Loucy (cell line): ENCODE measurements around the gene CPPED1.

Source experiments
- H2AFZ ChIP-seq: fragments of 200-600 bp; sonication (generic); 2 replicates; pipeline ENCODE4 v1.6.0; 2016; ENCODE audit warnings: antibody characterized with exemption, mild to moderate bottlenecking, low read length, moderate library complexity
- H3F3A ChIP-seq: fragments of 200-600 bp; 2 replicates; pipeline ENCODE4 v1.6.0; 2016; ENCODE audit warnings: antibody characterized with exemption, low read depth, mild to moderate bottlenecking
- H3K27me3 ChIP-seq: fragments of 200-600 bp; sonication (generic); 2 replicates; pipeline ENCODE4 v1.6.1; 2014; ENCODE audit warnings: low read length, mild to moderate bottlenecking; ENCODE audit not compliant: insufficient read depth, poor library complexity, severe bottlenecking
- H3K36me3 ChIP-seq: fragments of 200-600 bp; sonication (generic); 2 replicates; pipeline ENCODE4 v1.6.1; 2016; ENCODE audit warnings: low read length; ENCODE audit not compliant: insufficient read depth
- H3K4me1 ChIP-seq: fragments of 200-600 bp; sonication (generic); 2 replicates; pipeline ENCODE4 v1.5.1; 2014; ENCODE audit warnings: low read length, mild to moderate bottlenecking; ENCODE audit not compliant: insufficient read depth, poor library complexity, severe bottlenecking
- H3K4me2 ChIP-seq: fragments of 200-600 bp; sonication (generic); 2 replicates; pipeline ENCODE4 v1.6.0; 2014; ENCODE audit warnings: antibody characterized with exemption, low read length, low read depth, mild to moderate bottlenecking; ENCODE audit not compliant: poor library complexity, severe bottlenecking
- H3K4me3 ChIP-seq: fragments of 200-600 bp; sonication (generic); 2 replicates; pipeline ENCODE4 v1.5.1; 2014; ENCODE audit warnings: low read length, mild to moderate bottlenecking, mixed read lengths; ENCODE audit not compliant: poor library complexity, severe bottlenecking
- H3K79me2 ChIP-seq: fragments of 200-600 bp; sonication (generic); 2 replicates; pipeline ENCODE4 v1.6.1; 2014; ENCODE audit warnings: low read length; ENCODE audit not compliant: insufficient read depth
- H3K9ac ChIP-seq: fragments of 200-600 bp; sonication (generic); 2 replicates; pipeline ENCODE4 v1.6.0; 2014; ENCODE audit warnings: mild to moderate bottlenecking, low read depth, low read length, moderate library complexity; ENCODE audit not compliant: poor library complexity, severe bottlenecking
- H3K9me2 ChIP-seq: fragments of 200-600 bp; sonication (generic); replicated peaks from 2 replicates; pipeline ENCODE4 v1.6.1; 2016; ENCODE audit warnings: low read depth, low read length, mixed read lengths
- H3K9me3 ChIP-seq: fragments of 200-600 bp; sonication (generic); 2 replicates; pipeline ENCODE4 v1.6.1; 2014; ENCODE audit warnings: mild to moderate bottlenecking, antibody characterized with exemption, low read length, low read depth; ENCODE audit not compliant: insufficient read depth
- H4K20me1 ChIP-seq: fragments of 200-600 bp; sonication (generic); 2 replicates; pipeline ENCODE4 v1.6.0; 2014; ENCODE audit warnings: antibody characterized with exemption, low read length, mild to moderate bottlenecking; ENCODE audit not compliant: insufficient read depth, poor library complexity, severe bottlenecking
- EZH2phosphoT487 ChIP-seq: fragments of 200-600 bp; IDR thresholded peaks from 2 replicates; pipeline ENCODE4 v1.6.1; 2018; ENCODE audit warnings: antibody characterized with exemption, mild to moderate bottlenecking, moderate library complexity, borderline replicate concordance
- TF ChIP-seq, protein P1 (sequence below): fragments of 200-600 bp; sonication (generic); conservative IDR thresholded peaks from 2 replicates; pipeline ENCODE4 v1.5.1; 2014; ENCODE audit warnings: mild to moderate bottlenecking, antibody characterized with exemption, low read length

The CPPED1 gene

DNA sequence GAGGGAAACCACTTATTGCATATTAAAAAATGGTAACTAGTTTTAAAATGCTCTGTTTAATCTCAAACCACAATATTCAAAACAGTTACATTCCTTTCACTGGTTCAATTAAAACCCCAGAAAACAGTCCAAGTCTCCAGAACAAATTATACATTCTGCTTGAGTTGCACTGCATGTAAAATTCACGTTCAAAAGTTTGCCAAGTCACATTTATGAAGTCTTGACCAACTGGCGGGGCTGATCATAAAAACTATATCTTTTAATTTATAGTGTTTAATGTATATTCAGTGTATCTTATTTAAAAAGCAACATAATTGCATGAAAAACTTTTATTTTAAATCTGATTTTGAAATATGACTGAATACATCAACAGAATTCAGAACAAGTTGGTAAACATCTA is 25.0 kb downstream of the CPPED1 start:
- no peak overlapping the region for H3K4me2 ChIP-seq
- H3K4me3 ChIP-seq = no peak overlapping the region
- no peak overlapping the region for H3K9ac ChIP-seq
- H2AFZ ChIP-seq = no peak overlapping the region
- H3K9me3 ChIP-seq = no peaks in the 10 kb centered on the region
- no peaks in the 10 kb centered on the region for H3K36me3 ChIP-seq
- no peaks in the 10 kb centered on the region for H3K4me1 ChIP-seq
- no peaks in the 10 kb centered on the region for H3K9me2 ChIP-seq
- no peaks in the 10 kb centered on the region for H3K27me3 ChIP-seq
- TF ChIP-seq, protein P1, sequence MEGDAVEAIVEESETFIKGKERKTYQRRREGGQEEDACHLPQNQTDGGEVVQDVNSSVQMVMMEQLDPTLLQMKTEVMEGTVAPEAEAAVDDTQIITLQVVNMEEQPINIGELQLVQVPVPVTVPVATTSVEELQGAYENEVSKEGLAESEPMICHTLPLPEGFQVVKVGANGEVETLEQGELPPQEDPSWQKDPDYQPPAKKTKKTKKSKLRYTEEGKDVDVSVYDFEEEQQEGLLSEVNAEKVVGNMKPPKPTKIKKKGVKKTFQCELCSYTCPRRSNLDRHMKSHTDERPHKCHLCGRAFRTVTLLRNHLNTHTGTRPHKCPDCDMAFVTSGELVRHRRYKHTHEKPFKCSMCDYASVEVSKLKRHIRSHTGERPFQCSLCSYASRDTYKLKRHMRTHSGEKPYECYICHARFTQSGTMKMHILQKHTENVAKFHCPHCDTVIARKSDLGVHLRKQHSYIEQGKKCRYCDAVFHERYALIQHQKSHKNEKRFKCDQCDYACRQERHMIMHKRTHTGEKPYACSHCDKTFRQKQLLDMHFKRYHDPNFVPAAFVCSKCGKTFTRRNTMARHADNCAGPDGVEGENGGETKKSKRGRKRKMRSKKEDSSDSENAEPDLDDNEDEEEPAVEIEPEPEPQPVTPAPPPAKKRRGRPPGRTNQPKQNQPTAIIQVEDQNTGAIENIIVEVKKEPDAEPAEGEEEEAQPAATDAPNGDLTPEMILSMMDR = no peak
- no peak for TF ChIP-seq EZH2phosphoT487
- no peaks in the 10 kb centered on the region for H3F3A ChIP-seq
- H3K79me2 ChIP-seq = no peaks in the 10 kb centered on the region
- no peaks in the 10 kb centered on the region for H4K20me1 ChIP-seq

DNA sequence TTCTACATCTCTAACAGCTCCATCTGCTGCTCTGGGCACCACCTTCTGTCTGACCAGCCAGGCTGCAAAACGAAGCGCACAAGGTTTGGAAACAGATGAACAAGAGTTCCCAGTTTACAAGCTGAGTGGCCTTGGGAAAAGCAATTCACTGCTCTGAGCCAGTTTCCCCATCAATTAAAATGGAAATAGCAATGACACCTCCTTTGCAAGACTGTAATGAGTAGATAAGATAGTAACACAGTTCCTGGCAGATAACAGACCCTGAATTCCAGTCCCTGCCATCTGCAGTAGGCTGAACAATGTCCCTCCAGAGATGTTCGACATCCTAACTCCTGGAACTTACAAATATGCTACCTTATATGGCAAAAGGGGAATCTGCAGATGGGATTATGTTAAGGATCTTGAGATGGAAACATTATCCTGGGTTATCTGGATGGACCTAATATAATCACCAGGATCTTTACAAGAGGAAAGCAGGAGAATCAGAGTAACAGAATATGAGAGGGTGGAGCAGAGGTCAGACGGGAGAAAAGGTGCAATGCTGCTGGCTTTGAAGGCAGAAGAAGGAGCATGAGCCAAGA is 27.9 kb downstream of the CPPED1 start:
- Histone ChIP-seq H2AFZ (no peak overlapping the region), H3K4me2 (no peak overlapping the region), H3K9ac (no peak overlapping the region), H3K27me3 (no peaks in the 10 kb centered on the region), H3K9me3 (no peaks in the 10 kb centered on the region), H3K4me1 (no peaks in the 10 kb centered on the region), H3K9me2 (no peaks in the 10 kb centered on the region), H4K20me1 (no peaks in the 10 kb centered on the region), H3K79me2 (no peaks in the 10 kb centered on the region), H3K4me3 (no peak overlapping the region), H3K36me3 (no peaks in the 10 kb centered on the region), H3F3A (no peaks in the 10 kb centered on the region)
- TF ChIP-seq, protein P1 = no peak
- TF ChIP-seq EZH2phosphoT487 = no peak

DNA sequence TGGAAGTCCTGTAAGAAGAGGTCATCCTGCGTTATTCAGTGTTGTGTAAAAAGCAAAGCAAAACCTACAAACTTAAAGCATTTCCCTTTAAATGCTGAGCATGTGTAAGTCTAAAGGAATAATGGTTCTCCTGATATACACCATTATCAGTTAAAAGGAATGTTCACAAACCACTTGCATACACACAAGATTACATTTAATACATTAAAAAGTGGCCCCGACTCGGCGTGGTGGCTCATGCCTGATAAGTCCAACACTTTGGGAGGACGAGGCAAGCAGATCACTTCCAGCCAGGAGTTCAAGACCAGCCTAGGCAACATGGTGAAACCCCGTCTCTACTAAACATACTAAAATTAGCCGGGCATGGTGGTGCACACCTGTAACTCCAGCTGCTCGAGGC is 30.5 kb downstream of the CPPED1 start:
- H3K9me2 ChIP-seq = no peaks in the 10 kb centered on the region
- TF ChIP-seq, protein P1 = no peak
- no peak for TF ChIP-seq EZH2phosphoT487
- no peaks in the 10 kb centered on the region for H4K20me1 ChIP-seq
- H3K36me3 ChIP-seq = no peaks in the 10 kb centered on the region
- no peaks in the 10 kb centered on the region for H3F3A ChIP-seq
- H3K9ac ChIP-seq = no peak overlapping the region
- H3K9me3 ChIP-seq = no peaks in the 10 kb centered on the region
- no peaks in the 10 kb centered on the region for H3K4me1 ChIP-seq
- H3K4me3 ChIP-seq = no peak overlapping the region
- no peaks in the 10 kb centered on the region for H3K79me2 ChIP-seq
- no peak overlapping the region for H3K4me2 ChIP-seq
- H2AFZ ChIP-seq = no peak overlapping the region
- H3K27me3 ChIP-seq = no peaks in the 10 kb centered on the region
